Large intestine (tissue), 3 donors: ENCODE results near the gene LDB2. TPM values are rescaled to one million over a fixed set of nuclear protein-coding genes. Genes with fewer than 3 reads are reported as not detected.
"Not testable (repeated sequence)": the region's sequence is repeated elsewhere in the genome, so short reads cannot be mapped to it uniquely, and the experiment has no call there.

Experiments used
- DNase-seq, 2 donors: peaks; one replicate each; pipeline versions ENCODE4 v3.0.0 to v3.0.0-alpha.2; 2013
- H3K27ac ChIP-seq: one replicate; pipeline ENCODE4 v1.5.1; 2013; ENCODE audit warnings: low read length
- H3K27me3 ChIP-seq: 2 replicates; pipeline ENCODE4 v1.6.1; 2013; ENCODE audit warnings: low read length; ENCODE audit not compliant: control insufficient read depth, insufficient read depth
- H3K36me3 ChIP-seq: 2 replicates; pipeline ENCODE4 v1.6.1; 2013; ENCODE audit warnings: low read length; ENCODE audit not compliant: control insufficient read depth, insufficient read depth
- H3K4me1 ChIP-seq: one replicate; pipeline ENCODE4 v1.6.1; 2013; ENCODE audit warnings: low read length; ENCODE audit not compliant: control insufficient read depth, insufficient read depth
- H3K4me3 ChIP-seq: one replicate; pipeline ENCODE4 v1.5.1; 2013; ENCODE audit warnings: low read length
- H3K9me3 ChIP-seq: one replicate; pipeline ENCODE4 v1.6.1; 2013; ENCODE audit warnings: mild to moderate bottlenecking, low read depth, low read length, moderate library complexity; ENCODE audit not compliant: control insufficient read depth
- WGBS: methylation state at CpG from one replicate; pipeline ENCODE4 v1.1.5; 2013; ENCODE audit warnings: low lambda C conversion rate; ENCODE audit not compliant: insufficient coverage; 5-methylcytosine and 5-hydroxymethylcytosine counted together
- polyA plus RNA-seq: library from polyadenylated mRNA; unstranded; fragments of 120-200 nt; gene quantifications from one replicate; pipeline ENCODE4 v1.2.1, GENCODE V29; 2013

Gene LDB2
- polyA plus RNA-seq, 1 donor = 17.2 TPM

DNA sequence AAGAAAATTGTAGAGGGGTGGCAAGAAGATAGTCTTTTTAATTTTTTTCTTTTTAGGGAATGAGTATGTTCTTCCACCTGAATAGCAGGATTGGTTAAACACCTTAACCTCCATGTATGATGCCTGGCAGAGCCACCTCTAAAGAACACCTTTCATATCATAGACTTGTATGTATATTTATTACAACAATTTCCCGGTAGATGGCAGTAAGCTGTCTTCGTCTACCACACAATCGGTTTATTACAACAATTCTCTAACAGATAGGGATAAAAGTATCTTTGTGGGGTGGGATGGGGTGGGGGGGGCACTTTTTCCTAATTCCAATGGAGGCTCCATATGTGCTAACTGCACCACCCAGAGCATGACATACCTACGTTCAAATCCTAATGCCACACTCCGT is 255.5 kb downstream of the LDB2 start:
- no peaks in the 10 kb centered on the region for H3K27me3 ChIP-seq
- H3K36me3 ChIP-seq = no peaks in the 10 kb centered on the region
- H3K9me3 ChIP-seq = no peaks in the 10 kb centered on the region
- no peak overlapping the region for H3K4me3 ChIP-seq
- no peak overlapping the region for H3K27ac ChIP-seq
- no CpG with 5 or more reads among the region's 5 CpGs for WGBS
- DNase-seq = no peak
- H3K4me1 ChIP-seq = no peaks in the 10 kb centered on the region

DNA sequence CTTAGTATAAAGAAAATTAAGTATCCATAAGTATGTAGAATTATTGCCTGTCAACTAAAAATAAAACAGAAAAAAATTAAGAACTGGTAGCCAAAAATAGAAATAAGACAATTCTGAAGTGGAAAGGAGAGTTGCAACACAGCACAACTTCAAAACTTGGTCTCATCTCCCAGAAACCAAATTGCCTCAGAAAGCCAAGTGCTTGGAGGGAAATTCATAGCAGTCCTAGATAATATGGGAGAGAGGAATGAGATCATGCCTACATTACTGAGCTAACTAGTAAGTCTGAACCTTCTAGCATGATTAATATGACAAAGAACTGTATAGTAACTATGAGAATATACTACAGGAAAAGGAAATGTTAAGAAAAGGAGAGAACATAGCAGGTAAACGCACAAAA is 256.5 kb downstream of the LDB2 start:
- Histone ChIP-seq H3K36me3 (no peaks in the 10 kb centered on the region), H3K4me3 (no peak overlapping the region), H3K27ac (no peak overlapping the region), H3K9me3 (no peaks in the 10 kb centered on the region), H3K27me3 (no peaks in the 10 kb centered on the region), H3K4me1 (no peaks in the 10 kb centered on the region)
- DNase-seq = no peak
- 71% methylated on average over 1 of the region's 1 CpG for WGBS

DNA sequence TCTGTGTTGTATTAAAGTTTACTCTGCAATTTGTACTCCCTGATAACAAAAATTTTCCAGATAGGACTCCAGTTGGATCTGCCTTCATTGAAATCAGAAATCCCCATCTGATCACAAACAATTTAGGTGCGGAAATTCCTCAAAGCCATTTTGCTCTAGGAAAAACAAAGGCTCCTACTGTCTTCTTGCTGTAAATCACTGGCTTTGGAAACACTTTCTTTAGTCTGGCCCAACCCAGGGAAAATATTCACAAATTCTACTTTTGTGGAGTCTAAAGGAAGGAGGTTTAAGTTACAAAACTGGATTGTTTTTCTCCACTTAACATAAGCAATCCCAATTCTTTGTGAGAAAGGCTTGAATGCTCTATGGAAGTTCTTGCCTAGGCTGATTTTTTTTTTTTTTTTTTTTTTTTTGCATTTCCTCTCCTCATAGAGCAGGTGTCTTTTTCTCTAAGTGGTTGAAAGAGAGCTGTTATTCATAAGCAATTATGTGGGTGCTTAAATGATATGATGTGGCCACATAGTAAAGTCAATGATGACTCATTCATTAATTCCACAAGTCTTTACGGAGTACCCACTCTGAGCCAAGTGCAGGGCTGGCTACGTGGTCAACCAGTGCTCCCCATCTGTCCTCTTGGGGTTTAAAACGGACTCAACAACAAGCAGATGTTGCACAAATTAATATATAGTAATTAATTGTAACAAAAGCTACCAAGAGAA is 261.4 kb downstream of the LDB2 start:
- H3K27ac ChIP-seq = no peak overlapping the region
- no CpG with 5 or more reads among the region's 4 CpGs for WGBS

DNA sequence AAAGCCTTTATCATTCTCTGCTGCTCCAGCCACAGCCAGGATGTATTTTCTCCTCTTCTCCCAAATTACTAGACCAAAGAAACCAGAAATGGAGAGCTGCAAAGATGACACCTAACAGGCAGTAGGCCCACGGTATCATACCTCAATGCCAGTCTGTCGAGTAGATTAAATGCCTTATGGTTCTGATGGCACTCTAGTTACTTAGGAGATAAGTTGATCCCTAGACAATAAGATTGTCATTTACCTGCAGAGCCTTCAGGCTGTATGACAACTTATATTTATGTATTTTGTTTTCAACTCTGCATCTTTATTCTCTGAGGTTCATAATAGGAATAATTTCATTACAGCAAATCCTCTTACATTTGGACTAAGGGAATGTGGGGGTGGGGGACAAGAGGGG is 262.1 kb downstream of the LDB2 start:
- Histone ChIP-seq H3K27ac (no peak overlapping the region), H3K4me1 (no peaks in the 10 kb centered on the region), H3K36me3 (no peaks in the 10 kb centered on the region), H3K27me3 (no peaks in the 10 kb centered on the region), H3K9me3 (no peaks in the 10 kb centered on the region), H3K4me3 (no peak overlapping the region)
- DNase-seq = no peak
- WGBS = no CpG with 5 or more reads among the region's 2 CpGs

More for the DNA sequence above, 261.4 kb downstream of the LDB2 start:
- Histone ChIP-seq H3K4me3 (no peak overlapping the region), H3K4me1 (no peaks in the 10 kb centered on the region), H3K36me3 (no peaks in the 10 kb centered on the region), H3K27me3 (no peaks in the 10 kb centered on the region), H3K9me3 (no peaks in the 10 kb centered on the region)
- no peak for DNase-seq

- not testable (repeated sequence) for H3K36me3 ChIP-seq, H3K27me3 ChIP-seq, H3K27ac ChIP-seq, H3K4me1 ChIP-seq, DNase-seq, H3K9me3 ChIP-seq, H3K4me3 ChIP-seq
- WGBS = no CpG with 5 or more reads among the region's 2 CpGs
Measured at GRCh38 chr4:16629274-16629673, 269.2 kb downstream of the LDB2 start.

DNA sequence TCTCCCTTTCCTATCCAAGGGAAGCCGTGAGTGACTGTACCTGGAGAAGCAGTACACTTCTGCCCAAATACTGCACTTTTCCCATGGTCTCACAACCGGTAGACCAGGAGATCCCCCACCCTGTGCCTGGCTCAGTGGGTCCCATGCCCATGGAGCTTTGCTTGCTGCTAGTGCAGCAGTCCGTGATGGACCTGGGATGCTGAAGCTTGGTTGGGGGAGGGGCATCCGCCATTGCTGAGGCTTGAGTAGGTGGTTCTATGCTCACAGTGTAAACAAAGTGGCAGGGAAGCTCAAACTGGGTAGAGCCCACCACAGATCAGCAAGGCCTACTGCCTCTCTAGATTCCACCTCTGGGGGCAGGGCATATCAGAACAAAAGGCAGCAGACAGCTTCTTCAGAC is 269.6 kb downstream of the LDB2 start:
- not testable (repeated sequence) for H3K36me3 ChIP-seq, H3K4me1 ChIP-seq, H3K9me3 ChIP-seq, DNase-seq, H3K27me3 ChIP-seq, H3K4me3 ChIP-seq, H3K27ac ChIP-seq
- no CpG with 5 or more reads among the region's 4 CpGs for WGBS

DNA sequence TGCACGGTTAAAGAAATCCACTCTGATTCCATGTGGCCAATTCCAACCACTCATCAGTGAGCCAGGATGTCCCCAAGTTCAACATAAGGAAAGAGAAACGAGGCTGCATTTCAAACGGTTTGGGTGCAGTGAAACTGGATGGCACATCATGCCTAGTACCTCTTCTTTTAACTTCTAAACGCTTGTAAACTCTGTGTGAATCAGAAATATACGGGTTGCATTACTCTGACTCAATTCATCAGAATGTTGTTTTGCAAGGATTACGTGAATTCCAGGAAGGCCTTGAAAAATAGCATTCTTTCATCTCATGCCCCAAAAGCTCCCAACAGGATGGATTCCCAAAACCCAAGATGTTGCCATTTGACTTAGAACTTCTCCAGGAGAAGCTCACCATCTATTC is 270.4 kb downstream of the LDB2 start:
- no peaks in the 10 kb centered on the region for H3K36me3 ChIP-seq
- no peaks in the 10 kb centered on the region for H3K4me1 ChIP-seq
- H3K27me3 ChIP-seq = no peaks in the 10 kb centered on the region
- no peaks in the 10 kb centered on the region for H3K9me3 ChIP-seq
- no peak for DNase-seq
- no peak overlapping the region for H3K4me3 ChIP-seq
- H3K27ac ChIP-seq = no peak overlapping the region
- WGBS = no CpG with 5 or more reads among the region's 6 CpGs

DNA sequence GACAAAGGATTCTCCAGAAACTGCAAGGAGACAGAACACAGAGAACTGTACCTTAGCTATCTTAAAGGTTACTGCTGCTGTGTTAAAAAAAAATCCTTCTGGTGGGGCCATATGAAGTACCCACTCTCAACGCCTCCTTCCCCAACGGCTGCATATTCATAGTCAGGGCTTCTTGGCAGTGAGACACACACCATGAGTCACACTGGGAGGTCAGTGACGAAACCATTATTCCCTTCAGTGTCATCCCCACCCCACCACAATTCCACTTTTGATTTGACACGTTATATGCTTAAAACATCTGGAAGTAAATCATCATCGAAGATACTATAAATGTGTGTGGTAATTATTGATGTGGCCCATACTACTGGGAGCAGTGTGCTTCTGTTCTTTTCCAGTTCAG is 271.5 kb downstream of the LDB2 start:
- H3K4me1 ChIP-seq = no peaks in the 10 kb centered on the region
- no peaks in the 10 kb centered on the region for H3K36me3 ChIP-seq
- no peak overlapping the region for H3K4me3 ChIP-seq
- WGBS = no CpG with 5 or more reads among the region's 5 CpGs
- H3K27me3 ChIP-seq = no peaks in the 10 kb centered on the region
- DNase-seq = no peak
- no peak overlapping the region for H3K27ac ChIP-seq
- no peaks in the 10 kb centered on the region for H3K9me3 ChIP-seq

DNA sequence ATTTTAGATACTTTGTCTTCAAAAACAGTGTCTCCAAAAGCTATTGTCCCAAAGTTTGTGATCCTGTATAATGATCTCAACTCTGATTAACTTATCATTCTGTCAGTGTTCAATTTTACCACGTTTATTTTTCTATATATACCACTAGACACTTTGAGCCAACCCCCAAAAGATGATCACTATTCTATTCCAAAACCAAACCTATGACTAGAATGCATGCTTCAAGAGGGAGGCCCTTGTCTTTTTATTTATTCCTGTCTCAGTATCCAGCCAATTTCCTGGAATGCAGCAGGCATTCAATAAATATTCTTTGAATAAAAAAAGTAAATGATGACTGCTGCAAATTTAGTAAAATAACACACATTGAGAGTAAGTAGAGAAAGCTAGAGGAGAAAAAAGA is 275.6 kb downstream of the LDB2 start:
- Histone ChIP-seq H3K27me3 (no peaks in the 10 kb centered on the region), H3K9me3 (no peaks in the 10 kb centered on the region), H3K36me3 (no peaks in the 10 kb centered on the region), H3K4me1 (no peaks in the 10 kb centered on the region), H3K27ac (no peak overlapping the region), H3K4me3 (no peak overlapping the region)
- DNase-seq = no peak
- no CpG with 5 or more reads among the region's 1 CpG for WGBS

DNA sequence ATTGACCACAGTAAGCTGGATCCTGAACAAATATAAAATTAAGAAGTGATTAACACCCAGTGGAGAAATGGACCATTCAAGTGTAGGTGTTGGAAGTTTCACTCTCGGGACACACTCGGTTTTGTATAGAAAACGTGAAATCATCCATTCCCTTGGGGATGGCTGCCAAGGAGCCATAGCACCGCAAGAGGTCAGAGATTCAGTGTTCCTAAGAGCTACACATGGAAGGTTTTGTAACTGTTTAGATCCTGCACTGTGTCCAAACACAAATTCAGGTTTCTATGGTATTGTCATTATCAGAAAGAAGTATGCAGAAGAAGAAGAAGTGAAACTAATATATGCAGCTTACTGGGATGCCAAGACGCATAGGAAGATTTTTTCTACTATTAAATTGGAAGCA is 281.0 kb downstream of the LDB2 start:
- no peak for DNase-seq
- H3K4me1 ChIP-seq = no peaks in the 10 kb centered on the region
- H3K27ac ChIP-seq = no peak overlapping the region
- H3K9me3 ChIP-seq = no peaks in the 10 kb centered on the region
- WGBS = no CpG with 5 or more reads among the region's 5 CpGs
- no peaks in the 10 kb centered on the region for H3K27me3 ChIP-seq
- H3K36me3 ChIP-seq = no peaks in the 10 kb centered on the region
- no peak overlapping the region for H3K4me3 ChIP-seq

GRCh38 chr4:16617011-16617410 is 281.4 kb downstream of the LDB2 start:
- no peak for DNase-seq
- Histone ChIP-seq H3K27me3 (no peaks in the 10 kb centered on the region), H3K9me3 (no peaks in the 10 kb centered on the region), H3K4me3 (no peak overlapping the region), H3K4me1 (no peaks in the 10 kb centered on the region), H3K36me3 (no peaks in the 10 kb centered on the region), H3K27ac (no peak overlapping the region)
- WGBS = 17% methylated on average over 1 of the region's 6 CpGs
